ENCODE measurements around the gene PREB. TPM values are rescaled to one million over a fixed set of nuclear protein-coding genes. Genes with fewer than 3 reads are reported as not detected.

Gene PREB
- total RNA-seq, 1 donor from 2014 or later: 25.1 TPM

DNA sequence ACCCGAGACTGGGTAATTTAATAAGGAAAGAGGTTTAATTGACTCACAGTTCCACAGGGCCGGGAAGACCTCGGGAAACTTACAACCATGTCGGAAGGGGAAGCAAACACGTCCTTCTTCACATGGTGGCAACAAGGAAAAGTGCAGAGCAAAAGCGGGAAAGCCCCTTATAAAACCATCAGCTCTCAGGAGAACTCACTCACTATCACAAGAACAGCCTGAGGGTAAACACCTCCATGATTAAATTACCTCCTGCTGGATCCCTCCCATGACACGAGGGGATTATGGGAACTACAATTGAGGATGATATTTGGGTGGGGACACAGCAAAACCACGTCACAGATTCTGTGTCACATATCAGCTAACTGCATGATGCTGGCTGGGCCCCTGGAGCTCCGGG, 25.8 kb upstream of the PREB start:
- DNase-seq (ENCODE audit: low spot score): no peak
- Histone ChIP-seq H3K4me3 (no peak overlapping the region), H2AFZ (replicated peaks) (peak overlapping the region; percentile 34), H3K9me3 (ENCODE audit: low read depth) (no peaks in the 10 kb centered on the region), H3F3A (ENCODE audit: low read depth) (no peaks in the 10 kb centered on the region), H3K36me3 (no peaks in the 10 kb centered on the region), H3K27me3 (no peaks in the 10 kb centered on the region), H3K9ac (no peak overlapping the region), H3K4me1 (no peaks in the 10 kb centered on the region), H4K20me1 (ENCODE audit: low read depth) (no peaks in the 10 kb centered on the region), H3K27ac (no peak overlapping the region), H3K4me2 (no peak overlapping the region), H3K79me2 (ENCODE audit: low read depth) (no peaks in the 10 kb centered on the region)
- H3K9me3 Mint-ChIP-seq: no peaks in the 10 kb centered on the region
- no peaks in the 10 kb centered on the region for H3K36me3 Mint-ChIP-seq
- H3K4me3 Mint-ChIP-seq: no peak overlapping the region
- peaks cover 2% of the 10 kb centered on the region for H3K27me3 Mint-ChIP-seq (ENCODE audit: insufficient read depth, low read depth)
- H3K27ac Mint-ChIP-seq: peak overlapping the region; percentile 53
- TF ChIP-seq EZH2phosphoT487 (IDR thresholded peaks at IDR 0.05) (no peak), EZH2 (IDR thresholded peaks at IDR 0.05) (no peak)
- TF ChIP-seq, protein P1, sequence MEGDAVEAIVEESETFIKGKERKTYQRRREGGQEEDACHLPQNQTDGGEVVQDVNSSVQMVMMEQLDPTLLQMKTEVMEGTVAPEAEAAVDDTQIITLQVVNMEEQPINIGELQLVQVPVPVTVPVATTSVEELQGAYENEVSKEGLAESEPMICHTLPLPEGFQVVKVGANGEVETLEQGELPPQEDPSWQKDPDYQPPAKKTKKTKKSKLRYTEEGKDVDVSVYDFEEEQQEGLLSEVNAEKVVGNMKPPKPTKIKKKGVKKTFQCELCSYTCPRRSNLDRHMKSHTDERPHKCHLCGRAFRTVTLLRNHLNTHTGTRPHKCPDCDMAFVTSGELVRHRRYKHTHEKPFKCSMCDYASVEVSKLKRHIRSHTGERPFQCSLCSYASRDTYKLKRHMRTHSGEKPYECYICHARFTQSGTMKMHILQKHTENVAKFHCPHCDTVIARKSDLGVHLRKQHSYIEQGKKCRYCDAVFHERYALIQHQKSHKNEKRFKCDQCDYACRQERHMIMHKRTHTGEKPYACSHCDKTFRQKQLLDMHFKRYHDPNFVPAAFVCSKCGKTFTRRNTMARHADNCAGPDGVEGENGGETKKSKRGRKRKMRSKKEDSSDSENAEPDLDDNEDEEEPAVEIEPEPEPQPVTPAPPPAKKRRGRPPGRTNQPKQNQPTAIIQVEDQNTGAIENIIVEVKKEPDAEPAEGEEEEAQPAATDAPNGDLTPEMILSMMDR (IDR thresholded peaks at IDR 0.05): no peak
- no peaks in the 10 kb centered on the region for H3K4me1 Mint-ChIP-seq

DNA sequence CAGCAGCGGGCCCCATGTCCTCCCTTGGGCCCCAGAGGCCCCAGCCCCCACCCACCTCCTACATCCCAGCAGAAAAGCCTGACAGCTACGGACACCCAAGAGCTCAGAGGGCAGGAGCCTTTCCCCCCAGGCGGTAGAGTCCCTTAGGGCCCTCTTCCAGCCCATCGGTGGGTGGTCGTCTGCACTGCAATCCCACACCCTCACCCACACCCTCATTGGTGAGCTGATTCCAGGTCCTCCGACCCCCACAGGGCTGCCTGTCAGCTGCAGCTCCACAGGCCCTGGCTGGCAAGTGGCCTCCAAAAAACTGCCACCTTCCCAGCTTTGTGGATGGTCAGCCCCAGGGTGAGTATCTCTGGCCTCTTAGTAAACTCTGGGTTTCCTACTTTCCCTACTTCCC, 24.8 kb upstream of the PREB start:
- no peak overlapping the region for H3K4me3 ChIP-seq
- no peak for DNase-seq (ENCODE audit: low spot score)
- H3K4me2 ChIP-seq: no peak overlapping the region
- no peaks in the 10 kb centered on the region for H3F3A ChIP-seq (ENCODE audit: low read depth)
- Mint-ChIP-seq H3K9me3 (no peaks in the 10 kb centered on the region), H3K27ac (no peak overlapping the region), H3K36me3 (no peaks in the 10 kb centered on the region), H3K4me1 (no peaks in the 10 kb centered on the region), H3K27me3 (ENCODE audit: insufficient read depth, low read depth) (peaks cover 2% of the 10 kb centered on the region), H3K4me3 (no peak overlapping the region)
- TF ChIP-seq EZH2phosphoT487 (IDR thresholded peaks at IDR 0.05): no peak
- TF ChIP-seq, protein P1 (IDR thresholded peaks at IDR 0.05): no peak
- no peak for TF ChIP-seq EZH2 (IDR thresholded peaks at IDR 0.05)
- no peaks in the 10 kb centered on the region for H3K9me3 ChIP-seq (ENCODE audit: low read depth)
- no peaks in the 10 kb centered on the region for H3K36me3 ChIP-seq
- no peaks in the 10 kb centered on the region for H3K4me1 ChIP-seq
- no peaks in the 10 kb centered on the region for H3K79me2 ChIP-seq (ENCODE audit: low read depth)
- no peaks in the 10 kb centered on the region for H3K27me3 ChIP-seq
- H3K27ac ChIP-seq: no peak overlapping the region
- H2AFZ ChIP-seq (replicated peaks): peak overlapping the region; percentile 34
- H4K20me1 ChIP-seq (ENCODE audit: low read depth): no peaks in the 10 kb centered on the region
- no peak overlapping the region for H3K9ac ChIP-seq

DNA sequence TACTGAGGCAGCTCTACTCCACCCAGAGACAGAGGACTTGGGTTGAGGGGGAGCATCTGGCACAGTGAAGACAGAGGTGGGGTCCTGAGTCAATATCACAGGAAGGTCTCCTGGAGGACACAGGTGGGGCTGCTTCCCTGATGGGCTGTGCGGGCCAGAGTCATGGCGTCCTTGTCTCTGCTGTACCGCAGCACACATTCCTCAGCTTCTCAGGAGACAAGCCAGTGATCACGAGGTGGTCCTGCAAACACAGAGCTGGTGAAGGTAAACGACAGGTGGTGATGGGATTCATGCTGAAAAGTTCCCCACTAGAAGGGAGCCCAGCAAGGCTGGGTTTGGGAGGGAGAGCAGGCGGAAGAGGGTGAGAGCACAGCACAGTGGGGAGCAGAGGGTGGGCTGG, 24.0 kb upstream of the PREB start:
- Histone ChIP-seq H3K4me1 (no peaks in the 10 kb centered on the region), H3K4me2 (no peak overlapping the region), H3F3A (ENCODE audit: low read depth) (no peaks in the 10 kb centered on the region), H3K27ac (no peak overlapping the region), H2AFZ (replicated peaks) (no peak overlapping the region), H3K9ac (no peak overlapping the region), H3K79me2 (ENCODE audit: low read depth) (no peaks in the 10 kb centered on the region), H3K4me3 (no peak overlapping the region), H3K27me3 (no peaks in the 10 kb centered on the region), H3K36me3 (no peaks in the 10 kb centered on the region), H3K9me3 (ENCODE audit: low read depth) (no peaks in the 10 kb centered on the region), H4K20me1 (ENCODE audit: low read depth) (no peaks in the 10 kb centered on the region)
- peaks cover under 1% of the 10 kb centered on the region for H3K9me3 Mint-ChIP-seq
- no peak overlapping the region for H3K27ac Mint-ChIP-seq
- no peaks in the 10 kb centered on the region for H3K4me1 Mint-ChIP-seq
- DNase-seq (ENCODE audit: low spot score): no peak
- no peak overlapping the region for H3K4me3 Mint-ChIP-seq
- peaks cover 3% of the 10 kb centered on the region for H3K27me3 Mint-ChIP-seq (ENCODE audit: insufficient read depth, low read depth)
- no peaks in the 10 kb centered on the region for H3K36me3 Mint-ChIP-seq
- TF ChIP-seq EZH2 (IDR thresholded peaks at IDR 0.05) (no peak), EZH2phosphoT487 (IDR thresholded peaks at IDR 0.05) (no peak)

DNA sequence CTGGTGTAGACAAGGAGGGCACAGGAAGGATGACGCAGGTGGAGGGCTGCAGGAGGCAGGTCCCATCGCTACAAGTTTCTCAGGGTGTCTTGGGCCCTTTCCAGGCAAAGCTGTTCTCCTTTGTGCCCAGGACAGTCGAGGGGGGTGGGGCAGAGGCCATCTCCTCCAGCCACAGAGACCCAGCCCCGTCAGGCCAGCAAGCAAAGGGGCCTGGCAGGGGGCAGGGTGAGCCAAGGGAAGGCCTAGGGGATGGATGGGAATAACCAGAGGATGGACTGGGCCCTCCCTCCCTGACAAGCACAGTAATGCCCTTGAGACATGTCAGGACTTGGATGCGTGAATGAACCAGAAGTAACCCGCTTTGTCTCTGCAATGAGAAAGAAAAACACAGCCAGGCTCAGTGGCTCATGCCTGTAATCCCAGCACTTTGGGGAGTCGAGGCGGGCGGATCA, 20.7 kb upstream of the PREB start:
- peaks cover 5% of the 10 kb centered on the region for H3K27me3 Mint-ChIP-seq (ENCODE audit: insufficient read depth, low read depth)
- Histone ChIP-seq H2AFZ (replicated peaks) (no peak overlapping the region), H3K9ac (no peak overlapping the region), H3K27me3 (no peaks in the 10 kb centered on the region), H3K9me3 (ENCODE audit: low read depth) (no peaks in the 10 kb centered on the region), H3K36me3 (no peaks in the 10 kb centered on the region), H3K4me3 (no peak overlapping the region), H3F3A (ENCODE audit: low read depth) (no peaks in the 10 kb centered on the region), H3K79me2 (ENCODE audit: low read depth) (no peaks in the 10 kb centered on the region), H3K27ac (no peak overlapping the region), H3K4me2 (no peak overlapping the region), H4K20me1 (ENCODE audit: low read depth) (no peaks in the 10 kb centered on the region), H3K4me1 (no peaks in the 10 kb centered on the region)
- no peak overlapping the region for H3K4me3 Mint-ChIP-seq
- H3K36me3 Mint-ChIP-seq: no peaks in the 10 kb centered on the region
- peaks cover 2% of the 10 kb centered on the region for H3K9me3 Mint-ChIP-seq
- DNase-seq (ENCODE audit: low spot score): no peak
- H3K4me1 Mint-ChIP-seq: no peaks in the 10 kb centered on the region
- no peak overlapping the region for H3K27ac Mint-ChIP-seq
- TF ChIP-seq, protein P1 (IDR thresholded peaks at IDR 0.05): no peak
- no peak for TF ChIP-seq EZH2 (IDR thresholded peaks at IDR 0.05)
- TF ChIP-seq EZH2phosphoT487 (IDR thresholded peaks at IDR 0.05): no peak
